Measurements from ENCODE around the gene AADACL3. TPM values are rescaled to one million over a fixed set of nuclear protein-coding genes. Genes with fewer than 3 reads are reported as not detected.

AADACL3 gene
- total and polyA plus RNA-seq, 12 donors = not detected

GRCh38 chr1:12745126-12745991 lies 29.4 kb downstream of the AADACL3 start:
- intact Hi-C loops (cut with DNase I) = no loop called here
- no peak for DNase-seq

GRCh38 chr1:12745992-12746323 lies 30.0 kb downstream of the AADACL3 start, which contains the start of gene CFAP107:
Gene CFAP107, plus strand, starts transcription at chr1:12746200. Its CDS starts 231 bp downstream, at chr1:12746431.
- WGBS, 4 donors = 10 to 24% (median 20%) methylated on average over 2 of the region's 2 CpGs
- intact Hi-C loops (cut with DNase I) = no loop called here

More at GRCh38 chr1:12745126-12745991, 29.4 kb downstream of the AADACL3 start:
- no peak for TF ChIP-seq POLR2A (IDR thresholded peaks at IDR 0.05)
- TF ChIP-seq CTCF (IDR thresholded peaks at IDR 0.05) = no peak
- no peaks in the 10 kb centered on the region for H3K4me1 ChIP-seq (replicated peaks in 1 of 2)
- no peak overlapping the region for H3K27ac ChIP-seq
- H3K27me3 ChIP-seq = peaks cover 11% of the 10 kb centered on the region
- H3K9me3 ChIP-seq (replicated peaks in 1 of 3) = peaks cover 0 to 15% (median 0%) of the 10 kb centered on the region in 3 donors
- WGBS, 4 donors = 58 to 68% (median 62%) methylated on average over 3 of the region's 3 CpGs
- H3K4me3 ChIP-seq = no peak overlapping the region
- no peaks in the 10 kb centered on the region for H3K36me3 ChIP-seq (replicated peaks in 1 of 2)

GRCh38 chr1:12748778-12749355 lies 33.0 kb downstream of the AADACL3 start:
- intact Hi-C loops (cut with DNase I) = no loop called here
- H3K4me3 ChIP-seq = no peak overlapping the region

More at GRCh38 chr1:12745992-12746323, 30.0 kb downstream of the AADACL3 start, which contains the start of gene CFAP107:
- Histone ChIP-seq H3K4me1 (replicated peaks in 1 of 2) (no peaks in the 10 kb centered on the region), H3K27ac (no peak within 1 kb of the TSS), H3K4me3 (no peak within 1 kb of the TSS), H3K36me3 (replicated peaks in 1 of 2) (no peaks in the 10 kb centered on the region), H3K27me3 (peaks cover 11% of the 10 kb centered on the region), H3K9me3 (replicated peaks in 1 of 3) (peaks cover 0 to 15% (median 0%) of the 10 kb centered on the region in 3 donors)
- TF ChIP-seq POLR2A (IDR thresholded peaks at IDR 0.05) = no peak
- no peak for DNase-seq

GRCh38 chr1:12754738-12755137 lies 38.8 kb downstream of the AADACL3 start:
- Histone ChIP-seq H3K4me1 (replicated peaks in 1 of 2) (no peaks in the 10 kb centered on the region), H3K27me3 (peaks cover 6% of the 10 kb centered on the region), H3K9me3 (replicated peaks in 1 of 3) (peaks cover 0 to 5% (median 0%) of the 10 kb centered on the region in 3 donors), H3K36me3 (replicated peaks in 1 of 2) (no peaks in the 10 kb centered on the region), H3K27ac (no peak overlapping the region), H3K4me3 (no peak overlapping the region)
- TF ChIP-seq POLR2A (IDR thresholded peaks at IDR 0.05) = no peak
- TF ChIP-seq CTCF (IDR thresholded peaks at IDR 0.05) = no peak
- WGBS, 4 donors = 75 to 79% (median 78%) methylated on average over 4 of the region's 4 CpGs
- no peak for DNase-seq
- intact Hi-C loops (cut with DNase I) = no loop called here

More at GRCh38 chr1:12748778-12749355, 33.0 kb downstream of the AADACL3 start:
- Histone ChIP-seq H3K27me3 (peaks cover 8% of the 10 kb centered on the region), H3K36me3 (replicated peaks in 1 of 2) (no peaks in the 10 kb centered on the region), H3K27ac (no peak overlapping the region), H3K9me3 (replicated peaks in 1 of 3) (peaks cover 0 to 15% (median 0%) of the 10 kb centered on the region in 3 donors), H3K4me1 (replicated peaks in 1 of 2) (no peaks in the 10 kb centered on the region)
- DNase-seq = no peak
- TF ChIP-seq CTCF (IDR thresholded peaks at IDR 0.05) (no peak), POLR2A (IDR thresholded peaks at IDR 0.05) (no peak)
